GM12874 (cell line): ENCODE data around the gene HNRNPH2.

ENCODE experiments used
- TF ChIP-seq, protein P1 (sequence below): IDR thresholded peaks from 2 replicates; pipeline ENCODE4 v1.5.1; 2011; ENCODE audit warnings: low read depth, mild to moderate bottlenecking, control low read depth, low read length, moderate library complexity; ENCODE audit not compliant: insufficient read depth

The HNRNPH2 gene

DNA sequence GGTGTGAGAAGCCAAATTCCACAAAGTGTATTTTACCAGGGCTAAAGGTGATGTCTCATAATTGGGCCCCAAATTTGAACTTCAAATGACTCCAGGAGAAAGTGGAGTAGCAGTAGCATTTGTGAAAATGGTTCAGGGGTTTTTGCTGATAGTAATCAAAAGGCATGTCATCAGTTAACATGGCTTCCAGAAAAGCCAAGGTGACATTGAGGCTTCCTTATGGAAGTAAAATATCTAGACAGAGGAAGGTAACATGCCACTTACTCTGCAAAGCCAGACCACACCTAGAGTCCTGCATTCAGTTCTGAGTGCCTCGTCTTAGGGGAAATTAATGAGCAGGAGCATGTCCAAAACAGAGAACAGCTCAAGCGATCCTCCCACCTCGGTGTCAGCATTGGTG is 19.4 kb upstream of the HNRNPH2 start:
- TF ChIP-seq, protein P1, sequence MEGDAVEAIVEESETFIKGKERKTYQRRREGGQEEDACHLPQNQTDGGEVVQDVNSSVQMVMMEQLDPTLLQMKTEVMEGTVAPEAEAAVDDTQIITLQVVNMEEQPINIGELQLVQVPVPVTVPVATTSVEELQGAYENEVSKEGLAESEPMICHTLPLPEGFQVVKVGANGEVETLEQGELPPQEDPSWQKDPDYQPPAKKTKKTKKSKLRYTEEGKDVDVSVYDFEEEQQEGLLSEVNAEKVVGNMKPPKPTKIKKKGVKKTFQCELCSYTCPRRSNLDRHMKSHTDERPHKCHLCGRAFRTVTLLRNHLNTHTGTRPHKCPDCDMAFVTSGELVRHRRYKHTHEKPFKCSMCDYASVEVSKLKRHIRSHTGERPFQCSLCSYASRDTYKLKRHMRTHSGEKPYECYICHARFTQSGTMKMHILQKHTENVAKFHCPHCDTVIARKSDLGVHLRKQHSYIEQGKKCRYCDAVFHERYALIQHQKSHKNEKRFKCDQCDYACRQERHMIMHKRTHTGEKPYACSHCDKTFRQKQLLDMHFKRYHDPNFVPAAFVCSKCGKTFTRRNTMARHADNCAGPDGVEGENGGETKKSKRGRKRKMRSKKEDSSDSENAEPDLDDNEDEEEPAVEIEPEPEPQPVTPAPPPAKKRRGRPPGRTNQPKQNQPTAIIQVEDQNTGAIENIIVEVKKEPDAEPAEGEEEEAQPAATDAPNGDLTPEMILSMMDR = no peak

DNA sequence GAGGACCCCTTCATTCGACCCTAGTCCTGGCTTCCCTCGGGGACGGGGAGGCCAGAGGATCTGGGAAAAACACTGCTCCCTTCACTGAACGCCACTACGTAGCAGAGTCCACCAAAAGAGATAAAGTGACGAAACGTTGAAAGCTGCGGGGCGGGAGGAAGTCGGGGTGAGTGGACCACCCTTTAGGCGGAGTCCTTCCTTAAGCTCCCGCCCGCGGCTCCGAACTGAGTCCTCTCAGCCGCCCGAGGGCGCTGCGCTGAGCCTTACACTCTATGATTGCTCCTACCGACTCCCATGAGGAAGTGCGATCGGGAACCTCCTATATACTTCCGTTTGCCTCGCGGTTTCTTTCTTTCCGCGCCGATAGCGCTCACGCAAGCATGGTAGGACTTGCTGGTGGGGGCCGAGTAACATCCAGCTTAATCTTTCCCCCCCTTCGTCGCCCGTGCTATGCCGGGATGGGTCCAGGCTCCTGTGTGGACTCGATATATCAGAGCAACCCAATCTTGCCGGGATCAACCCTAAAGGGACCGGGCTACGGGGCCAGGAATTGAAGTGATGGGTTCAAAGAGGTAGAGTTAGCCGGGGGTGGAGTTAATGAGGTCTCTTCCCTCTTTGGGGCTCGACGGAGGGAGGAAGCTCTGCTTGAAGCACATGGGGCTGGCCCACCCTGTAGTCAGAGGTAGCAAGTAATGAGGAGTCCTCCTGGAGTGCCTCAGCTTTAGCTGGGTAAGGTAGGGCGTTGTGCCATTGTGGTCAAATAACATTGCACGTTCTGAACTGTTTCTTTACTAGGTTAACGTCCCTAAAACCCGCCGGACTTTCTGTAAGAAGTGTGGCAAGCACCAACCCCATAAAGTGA is 17.1 kb upstream of the HNRNPH2 start, which contains the start of gene RPL36A:
RPL36A (plus strand) TSS at position 348 of the 862 bp plus-strand sequence; CDS start at position 381, 33 bp downstream.
- TF ChIP-seq, protein P1 = peak; percentile 73

DNA sequence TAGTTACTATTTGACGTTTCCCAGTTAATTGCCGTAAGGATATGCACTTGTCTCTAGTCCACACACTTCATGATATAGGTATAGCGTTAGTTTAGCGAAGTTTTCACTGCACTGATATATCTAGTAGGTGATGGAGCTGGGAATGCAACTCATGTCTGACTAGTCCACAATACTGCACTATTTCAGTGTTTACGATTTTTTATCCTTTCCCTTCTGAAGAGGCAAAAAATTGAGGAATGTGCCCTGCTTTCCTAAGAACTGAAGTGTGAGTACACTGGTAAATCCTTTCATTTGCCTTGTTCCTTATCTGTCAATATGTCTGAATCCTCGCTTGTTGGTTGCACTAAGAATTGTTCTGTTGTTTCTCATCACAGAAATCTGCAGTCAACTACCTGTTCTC is 16.2 kb upstream of the HNRNPH2 start:
- TF ChIP-seq, protein P1 = no peak

DNA sequence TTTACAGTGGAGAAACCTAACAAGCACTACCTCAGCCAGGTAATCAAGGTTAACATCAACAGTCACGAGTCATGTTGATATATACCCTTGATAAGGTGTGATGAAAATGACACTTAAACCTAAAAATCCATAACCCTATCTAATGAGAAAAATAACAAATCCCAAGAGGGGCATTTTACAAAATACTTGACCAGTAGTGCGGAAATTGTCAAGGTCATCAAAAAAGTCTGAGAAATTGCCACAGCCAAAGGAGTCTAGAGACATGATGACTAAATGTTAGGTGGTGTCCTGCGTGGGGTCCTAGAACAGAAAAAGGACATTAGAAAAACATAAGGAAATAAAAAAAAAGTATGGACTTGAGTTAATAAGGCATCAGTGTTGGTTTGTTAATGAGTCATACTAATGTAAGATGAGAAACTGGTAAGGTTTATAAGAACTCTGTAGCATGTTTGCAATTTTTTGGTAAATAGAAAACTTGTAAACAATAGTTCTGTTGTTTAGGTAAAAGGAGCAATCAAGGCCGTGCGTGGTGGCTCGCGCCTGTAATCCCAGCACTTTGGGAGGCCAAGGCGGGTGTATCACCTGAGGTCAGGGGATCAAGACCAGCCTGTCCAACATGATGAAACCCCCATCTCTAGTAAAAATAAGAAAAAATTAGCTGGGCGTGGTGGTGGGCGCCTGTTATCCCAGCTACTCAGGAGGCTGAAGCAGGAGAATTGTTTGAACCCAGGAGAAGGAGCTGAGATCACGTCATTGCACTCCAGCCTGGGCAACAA is 14.3 kb upstream of the HNRNPH2 start:
- TF ChIP-seq, protein P1 = no peak

DNA sequence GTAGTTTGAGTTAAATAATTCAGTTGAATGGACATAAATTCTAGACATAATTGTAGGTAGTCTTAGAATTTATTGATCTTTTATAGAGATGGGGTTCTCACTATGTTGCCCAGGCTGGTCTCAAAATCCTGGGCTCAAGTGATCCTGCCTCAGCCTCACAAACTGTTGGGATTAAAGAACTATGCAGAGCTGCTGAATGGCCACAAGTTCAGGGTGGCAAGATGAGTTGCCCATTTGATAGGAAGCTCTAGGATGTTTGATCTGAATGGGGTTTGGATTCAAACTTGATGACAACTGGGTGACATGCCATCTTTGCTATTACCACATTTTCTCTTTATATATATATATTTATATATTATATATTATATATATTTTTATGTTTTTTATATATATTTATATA is 13.7 kb upstream of the HNRNPH2 start:
- TF ChIP-seq, protein P1 = no peak

DNA sequence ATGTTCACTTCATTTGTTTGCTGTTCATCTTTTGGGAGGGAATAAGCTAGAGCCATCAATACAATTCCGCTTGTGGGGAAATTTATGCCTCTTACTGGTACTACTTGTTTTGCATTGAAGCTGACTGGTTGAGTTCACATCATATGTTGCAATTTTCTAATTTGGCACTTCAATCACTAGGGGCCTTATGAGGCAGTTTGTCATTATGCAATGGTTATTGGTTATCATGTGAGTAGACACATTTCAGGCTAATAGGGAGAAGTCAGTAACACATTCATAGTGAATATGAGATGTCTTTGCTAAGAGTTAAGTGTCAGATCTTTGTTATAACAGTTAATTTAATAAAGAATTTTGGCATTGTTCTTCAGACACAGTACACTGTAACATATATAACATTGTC is 12.2 kb upstream of the HNRNPH2 start:
- TF ChIP-seq, protein P1 = no peak

DNA sequence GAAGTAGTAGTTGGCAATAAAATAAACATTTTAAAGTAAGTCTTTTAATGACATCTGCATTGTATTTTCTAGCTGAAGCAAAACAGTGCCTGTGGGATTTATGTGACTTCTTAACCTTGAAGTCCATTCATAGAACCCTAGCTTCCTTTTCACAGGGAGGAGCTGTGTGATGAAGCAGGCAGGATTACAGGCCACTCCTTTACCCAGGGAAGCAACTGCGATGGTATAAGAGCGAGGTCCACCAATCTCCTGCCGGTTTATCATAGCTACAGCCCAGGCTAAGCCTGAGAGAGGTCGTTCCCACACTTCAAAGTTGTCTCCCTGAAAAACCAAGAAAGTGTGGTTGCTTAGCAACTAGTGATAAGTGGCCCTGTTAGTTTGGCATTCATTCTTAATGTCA is 10.2 kb upstream of the HNRNPH2 start:
- TF ChIP-seq, protein P1 = no peak
